Gastrocnemius medialis (tissue), 4 donors: ENCODE data around the gene EPHB6. TPM values are rescaled to one million over a fixed set of nuclear protein-coding genes. Genes with fewer than 3 reads are reported as not detected.
A peak's percentile ranks its signal among the peaks of the same experiment; 100 is the strongest.

ENCODE experiments used
- ATAC-seq, 2 donors: fragments of 150-250 bp; one replicate each; pipeline ENCODE4 v1.9.1; 2016
- DNase-seq, 2 donors: peaks; one replicate each; pipeline ENCODE4 v3.0.0-alpha.2; 2019
- H3K27ac ChIP-seq, 4 donors: fragments of 200-600 bp; sonication (generic); 1 replicate in 1 of 4; 2 replicates in 3 of 4; pipeline ENCODE4 v1.5.1; 2016 to 2018; ENCODE audit warnings: mild to moderate bottlenecking in 2 of 4, moderate library complexity in 1 of 4
- H3K27me3 ChIP-seq, 3 donors: fragments of 200-600 bp; sonication (generic) in 2 of 3; 1 replicate in 1 of 3; 2 replicates in 2 of 3; pipeline versions ENCODE4 v1.5.1 to v1.6.0; 2016 to 2019; ENCODE audit warnings: mild to moderate bottlenecking in 1 of 3, moderate library complexity in 1 of 3
- H3K36me3 ChIP-seq, 2 donors: fragments of 200-600 bp; sonication (generic) in 1 of 2; one replicate each; pipeline ENCODE4 v1.5.1; 2017 to 2018
- H3K4me1 ChIP-seq, 2 donors: fragments of 200-600 bp; sonication (generic) in 1 of 2; one replicate each; pipeline ENCODE4 v1.5.1; 2016 to 2017; ENCODE audit warnings: mild to moderate bottlenecking in 2 of 2
- H3K4me3 ChIP-seq, 4 donors: fragments of 200-600 bp; sonication (generic) in 3 of 4; 1 replicate in 1 of 4; 2 replicates in 3 of 4; pipeline ENCODE4 v1.5.1; 2016 to 2019; ENCODE audit warnings: mild to moderate bottlenecking in 2 of 4
- H3K9me3 ChIP-seq, 3 donors: fragments of 200-600 bp; sonication (generic) in 2 of 3; 1 replicate in 1 of 3; 2 replicates in 2 of 3; pipeline ENCODE4 v1.5.1; 2016 to 2019
- CTCF ChIP-seq, 5 experiments: fragments of 450-650 bp in 3 of 5; fragments of 200-600 bp in 2 of 5; sonication (generic) in 2 of 5; IDR thresholded peaks in 4 of 5; conservative IDR thresholded peaks in 1 of 5; 1 replicate in 4 of 5; 2 replicates in 1 of 5; pipeline ENCODE4 v1.5.1; 2016 to 2019; ENCODE audit warnings: antibody characterized with exemption in 5 of 5, mild to moderate bottlenecking in 3 of 5, moderate library complexity in 3 of 5
- POLR2A ChIP-seq, 2 donors: fragments of 450-650 bp; IDR thresholded peaks; one replicate each; pipeline ENCODE4 v1.6.1; 2017; ENCODE audit warnings: antibody characterized with exemption in 2 of 2, mild to moderate bottlenecking in 2 of 2, moderate library complexity in 2 of 2
- in situ Hi-C, 4 donors: fragments of 200-750 bp; cut with MboI; loops; one replicate each; pipeline versions ENCODE4 v1.15.0 to v1.8.0; 2017; ENCODE audit warnings: low sequenced_read_pairs in 4 of 4
- intact Hi-C: fragments of 100-400 bp; cut with DNase I; formaldehyde crosslinking; loops from one replicate; pipeline ENCODE4 v1.15.1; 2023; ENCODE audit warnings: low total_unique reads
- total RNA-seq, 4 donors: library from RNA; depleted of rRNA; stranded (reverse); fragments of >200 nt; gene quantifications; one replicate each; pipeline versions ENCODE4 v1.1.0 to v1.2.3, GENCODE V29; 2016

The EPHB6 gene, protein sequence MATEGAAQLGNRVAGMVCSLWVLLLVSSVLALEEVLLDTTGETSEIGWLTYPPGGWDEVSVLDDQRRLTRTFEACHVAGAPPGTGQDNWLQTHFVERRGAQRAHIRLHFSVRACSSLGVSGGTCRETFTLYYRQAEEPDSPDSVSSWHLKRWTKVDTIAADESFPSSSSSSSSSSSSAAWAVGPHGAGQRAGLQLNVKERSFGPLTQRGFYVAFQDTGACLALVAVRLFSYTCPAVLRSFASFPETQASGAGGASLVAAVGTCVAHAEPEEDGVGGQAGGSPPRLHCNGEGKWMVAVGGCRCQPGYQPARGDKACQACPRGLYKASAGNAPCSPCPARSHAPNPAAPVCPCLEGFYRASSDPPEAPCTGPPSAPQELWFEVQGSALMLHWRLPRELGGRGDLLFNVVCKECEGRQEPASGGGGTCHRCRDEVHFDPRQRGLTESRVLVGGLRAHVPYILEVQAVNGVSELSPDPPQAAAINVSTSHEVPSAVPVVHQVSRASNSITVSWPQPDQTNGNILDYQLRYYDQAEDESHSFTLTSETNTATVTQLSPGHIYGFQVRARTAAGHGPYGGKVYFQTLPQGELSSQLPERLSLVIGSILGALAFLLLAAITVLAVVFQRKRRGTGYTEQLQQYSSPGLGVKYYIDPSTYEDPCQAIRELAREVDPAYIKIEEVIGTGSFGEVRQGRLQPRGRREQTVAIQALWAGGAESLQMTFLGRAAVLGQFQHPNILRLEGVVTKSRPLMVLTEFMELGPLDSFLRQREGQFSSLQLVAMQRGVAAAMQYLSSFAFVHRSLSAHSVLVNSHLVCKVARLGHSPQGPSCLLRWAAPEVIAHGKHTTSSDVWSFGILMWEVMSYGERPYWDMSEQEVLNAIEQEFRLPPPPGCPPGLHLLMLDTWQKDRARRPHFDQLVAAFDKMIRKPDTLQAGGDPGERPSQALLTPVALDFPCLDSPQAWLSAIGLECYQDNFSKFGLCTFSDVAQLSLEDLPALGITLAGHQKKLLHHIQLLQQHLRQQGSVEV
- 1 to 10 TPM; 2.0 to 8.9 (median 2.8) TPM for total RNA-seq

GRCh38 chr7:142854372-142855113 is at the start of gene EPHB6:
Gene EPHB6 (plus strand): TSS chr7:142855076. CDS start chr7:142863228, 8,152 bp downstream.
- Histone ChIP-seq H3K27me3 (no peaks in the 10 kb centered on the region), H3K9me3 (no peaks in the 10 kb centered on the region), H3K36me3 (no peaks in the 10 kb centered on the region), H3K4me1 (peaks cover 2 to 12% of the 10 kb centered on the region in 2 donors), H3K4me3 (peak within 1 kb of the TSS; percentile 72 to 81 (median 76)), H3K27ac (peak within 1 kb of the TSS; percentile 19 to 62 (median 56))
- DNase-seq, result peak; percentile 47 to 48
- in situ Hi-C loops (loop anchor here (10.0 to 25.0 kb wide), 3 partner anchors 150 to 360 kb away; partner anchors contain the start of gene TAS2R40 (in 3 of the 4)), intact Hi-C loops (loop anchor here (1.0 to 5.0 kb wide), 3 partner anchors 12 to 358 kb away; no protein-coding TSS in a partner anchor)
- no peak for TF ChIP-seq CTCF (IDR thresholded peaks at IDR 0.05 in 4 of 5, conservative IDR thresholded peaks at IDR 0.05 in 1 of 5)
- TF ChIP-seq POLR2A (IDR thresholded peaks at IDR 0.05), result peak in 1 of 2 donors; percentile 32
- peak; percentile 57 to 67 for ATAC-seq

- H3K27me3 ChIP-seq, result no peaks in the 10 kb centered on the region
- ATAC-seq, result no peak
Observed at GRCh38 chr7:142805350-142806021, 49.4 kb upstream of the EPHB6 start.

GRCh38 chr7:142806022-142806356 is 48.9 kb upstream of the EPHB6 start:
- in situ Hi-C loops, result no loop called here
- H3K9me3 ChIP-seq, result no peaks in the 10 kb centered on the region
- intact Hi-C loops, result no loop called here
- TF ChIP-seq CTCF (IDR thresholded peaks at IDR 0.05 in 4 of 5, conservative IDR thresholded peaks at IDR 0.05 in 1 of 5) (no peak), POLR2A (IDR thresholded peaks at IDR 0.05) (no peak)
- H3K27me3 ChIP-seq, result no peaks in the 10 kb centered on the region
- DNase-seq (no peak), ATAC-seq (no peak)
- H3K36me3 ChIP-seq, result no peaks in the 10 kb centered on the region
- H3K4me3 ChIP-seq, result no peak overlapping the region
- H3K4me1 ChIP-seq, result no peaks in the 10 kb centered on the region
- H3K27ac ChIP-seq, result no peak overlapping the region

More at GRCh38 chr7:142805350-142806021, 49.4 kb upstream of the EPHB6 start:
- Histone ChIP-seq H3K36me3 (no peaks in the 10 kb centered on the region), H3K9me3 (no peaks in the 10 kb centered on the region), H3K4me1 (no peaks in the 10 kb centered on the region), H3K27ac (no peak overlapping the region), H3K4me3 (no peak overlapping the region)
- TF ChIP-seq CTCF (IDR thresholded peaks at IDR 0.05 in 4 of 5, conservative IDR thresholded peaks at IDR 0.05 in 1 of 5) (no peak), POLR2A (IDR thresholded peaks at IDR 0.05) (no peak)
- in situ Hi-C loops (no loop called here), intact Hi-C loops (no loop called here)
- DNase-seq, result no peak

DNA sequence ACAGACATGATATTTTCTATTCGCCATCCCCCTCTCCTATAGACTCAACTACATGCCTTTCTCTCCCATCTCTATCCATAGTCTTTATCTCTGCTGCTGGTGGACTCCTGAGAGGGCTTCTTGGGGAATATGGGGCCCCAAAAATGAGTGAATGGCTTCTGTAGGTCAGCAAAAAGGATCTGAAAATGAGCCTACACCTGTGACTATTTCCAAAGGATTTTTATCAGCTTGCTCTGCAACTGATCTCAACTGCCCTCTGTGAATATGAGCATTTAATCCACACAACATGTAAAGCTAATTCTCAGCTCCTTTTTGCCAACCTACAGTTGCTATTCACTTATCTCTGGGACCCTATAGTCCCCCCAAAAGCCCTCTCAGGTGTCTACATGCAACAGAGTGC is 47.9 kb upstream of the EPHB6 start:
- DNase-seq (no peak), ATAC-seq (no peak)
- in situ Hi-C loops, result no loop called here
- H3K36me3 ChIP-seq, result no peaks in the 10 kb centered on the region
- no peaks in the 10 kb centered on the region for H3K9me3 ChIP-seq
- no peaks in the 10 kb centered on the region for H3K4me1 ChIP-seq
- intact Hi-C loops, result no loop called here
- no peak overlapping the region for H3K27ac ChIP-seq
- no peaks in the 10 kb centered on the region for H3K27me3 ChIP-seq
- no peak overlapping the region for H3K4me3 ChIP-seq
- no peak for TF ChIP-seq CTCF (IDR thresholded peaks at IDR 0.05 in 4 of 5, conservative IDR thresholded peaks at IDR 0.05 in 1 of 5)
- no peak for TF ChIP-seq POLR2A (IDR thresholded peaks at IDR 0.05)
